GM20431 (cell line): ENCODE measurements around the gene ABCA3.

ENCODE experiments used
- in situ Hi-C: fragments of 300-500 bp; cut with MseI, MboI; formaldehyde crosslinking; loops from one replicate; pipeline ENCODE4 v1.15.0; 2020; ENCODE audit warnings: low sequenced_read_pairs; ENCODE audit not compliant: unreplicated experiment

The ABCA3 gene

DNA sequence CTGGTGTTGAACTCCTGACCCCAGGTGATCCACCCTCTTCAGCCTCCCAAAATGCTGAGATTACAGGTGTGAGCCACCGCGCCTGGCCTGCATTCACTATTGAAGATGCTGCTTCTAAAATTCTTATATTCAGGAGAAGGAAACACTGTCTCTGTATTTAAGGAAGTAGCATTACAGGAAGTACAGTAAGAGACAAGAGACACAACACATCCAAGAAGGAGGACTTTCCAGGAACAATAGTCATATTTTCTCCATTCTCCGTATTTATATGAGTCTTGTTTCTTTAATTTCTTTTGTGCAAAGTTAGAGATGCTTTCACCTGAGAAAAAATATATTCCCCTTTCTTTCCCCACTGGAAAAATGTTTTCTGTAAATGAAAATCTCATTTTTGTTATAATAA lies 18.3 kb upstream of the ABCA3 start:
- in situ Hi-C loops = no loop called here

DNA sequence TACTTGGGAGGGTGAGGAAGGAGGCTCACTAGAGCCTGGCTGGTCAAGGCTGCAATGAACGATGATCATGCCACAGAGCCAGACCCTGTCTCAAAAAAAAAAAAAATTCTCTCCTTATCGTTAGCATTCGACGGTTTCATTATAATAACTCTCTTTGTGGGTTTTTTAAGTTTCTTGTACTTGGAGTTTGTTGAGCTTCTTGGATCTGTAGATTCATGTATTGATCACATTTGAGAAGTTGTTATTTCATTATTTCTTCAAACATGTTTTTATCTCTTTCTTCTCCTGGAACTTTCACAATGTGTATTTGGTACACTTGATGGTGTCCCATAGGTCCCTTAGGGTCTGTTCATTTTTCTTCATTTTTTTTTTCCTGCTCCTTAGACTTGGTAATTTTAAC lies 16.8 kb upstream of the ABCA3 start:
- in situ Hi-C loops = no loop called here

DNA sequence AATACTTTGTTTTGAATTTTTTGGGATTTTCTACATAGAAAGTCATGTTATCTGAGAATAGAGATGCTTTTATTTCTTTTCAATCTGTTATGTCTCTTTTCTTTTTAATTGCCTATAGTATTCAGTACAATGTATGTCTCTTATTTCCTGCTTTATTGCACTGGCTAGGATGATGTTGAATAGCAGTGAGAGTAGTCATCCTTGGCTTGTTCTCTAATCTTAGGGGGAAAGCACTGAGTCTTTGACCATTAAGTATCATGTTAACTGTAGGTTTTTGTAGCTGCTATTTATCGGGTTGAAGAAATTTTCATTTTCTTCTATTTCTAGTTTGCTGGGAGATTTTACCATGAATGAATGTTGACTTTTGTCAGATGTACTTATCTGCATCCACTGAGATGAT lies 10.0 kb upstream of the ABCA3 start:
- in situ Hi-C loops = no loop called here

DNA sequence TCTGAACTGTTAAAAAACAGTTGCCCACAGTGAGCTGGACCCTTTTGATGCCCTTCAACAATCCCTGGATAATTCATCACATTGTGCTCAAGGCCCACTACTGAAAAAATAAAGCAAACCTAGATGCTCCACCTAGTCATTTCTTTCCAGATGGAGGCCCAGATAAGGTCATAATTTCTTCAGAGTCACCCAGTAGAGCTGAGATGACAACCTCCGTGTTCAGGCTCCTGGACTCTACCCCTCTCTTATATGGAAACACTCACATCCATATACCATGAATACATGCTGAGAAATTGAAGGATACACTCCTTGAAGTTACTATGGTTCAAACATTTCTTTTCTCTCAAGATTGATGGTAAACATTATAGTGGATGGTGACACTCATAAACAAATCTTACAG lies 2.7 kb upstream of the ABCA3 start:
- in situ Hi-C loops = loop anchor here (25.0 kb wide), 1 partner anchor 144 kb away; the partner anchor contains the start of gene TBC1D24

DNA sequence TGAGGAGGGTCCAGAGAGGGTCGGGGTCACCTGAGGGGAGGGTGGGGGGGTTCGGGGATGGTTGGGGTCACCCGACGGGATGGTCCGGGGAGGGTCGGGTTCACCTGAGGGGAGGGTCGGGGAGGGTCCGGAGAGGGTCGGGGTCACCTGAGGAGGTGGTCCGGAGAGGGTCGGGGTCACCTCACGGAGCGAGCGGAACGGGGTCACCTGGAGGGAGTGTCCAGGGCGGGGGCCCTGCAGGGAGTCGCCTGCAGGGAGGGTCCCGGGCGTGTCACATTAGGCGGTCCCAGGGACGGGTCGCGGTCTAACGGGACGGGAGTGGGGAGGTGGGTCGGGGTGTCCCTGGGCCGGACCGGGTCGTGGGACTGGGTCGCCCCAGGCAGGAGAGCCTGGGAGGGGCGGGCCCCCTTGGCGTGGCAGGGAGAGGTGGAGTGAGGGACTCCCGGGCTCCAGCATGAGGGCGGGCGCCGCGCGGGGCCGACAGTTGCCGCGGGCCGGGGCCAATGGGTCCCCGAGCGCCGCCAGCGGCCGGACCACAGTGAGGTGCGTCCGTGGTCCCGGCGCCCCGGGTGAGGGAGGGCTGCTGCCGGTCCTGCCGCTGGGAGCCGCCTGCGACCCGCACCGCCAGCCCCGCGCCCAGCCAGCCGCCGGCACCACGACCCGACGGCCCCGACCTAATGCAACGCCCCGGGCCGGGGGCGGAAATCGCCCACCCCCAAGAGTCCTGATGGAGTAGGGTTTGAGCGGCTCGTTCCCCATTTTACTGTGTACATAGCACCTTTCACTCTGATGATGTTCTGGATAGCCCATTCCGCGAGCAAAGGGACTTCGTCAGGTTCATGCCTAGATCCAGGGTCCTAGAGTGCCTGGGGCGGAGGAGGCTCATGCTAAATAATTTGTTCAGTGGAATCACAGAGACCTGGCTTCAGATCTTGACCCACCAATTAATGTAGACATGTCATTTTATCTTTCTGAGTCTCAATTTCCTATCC lies 1.2 kb upstream of the ABCA3 start:
- in situ Hi-C loops = loop anchor here (25.0 kb wide), 1 partner anchor 146 kb away; the partner anchor contains the start of gene TBC1D24

DNA sequence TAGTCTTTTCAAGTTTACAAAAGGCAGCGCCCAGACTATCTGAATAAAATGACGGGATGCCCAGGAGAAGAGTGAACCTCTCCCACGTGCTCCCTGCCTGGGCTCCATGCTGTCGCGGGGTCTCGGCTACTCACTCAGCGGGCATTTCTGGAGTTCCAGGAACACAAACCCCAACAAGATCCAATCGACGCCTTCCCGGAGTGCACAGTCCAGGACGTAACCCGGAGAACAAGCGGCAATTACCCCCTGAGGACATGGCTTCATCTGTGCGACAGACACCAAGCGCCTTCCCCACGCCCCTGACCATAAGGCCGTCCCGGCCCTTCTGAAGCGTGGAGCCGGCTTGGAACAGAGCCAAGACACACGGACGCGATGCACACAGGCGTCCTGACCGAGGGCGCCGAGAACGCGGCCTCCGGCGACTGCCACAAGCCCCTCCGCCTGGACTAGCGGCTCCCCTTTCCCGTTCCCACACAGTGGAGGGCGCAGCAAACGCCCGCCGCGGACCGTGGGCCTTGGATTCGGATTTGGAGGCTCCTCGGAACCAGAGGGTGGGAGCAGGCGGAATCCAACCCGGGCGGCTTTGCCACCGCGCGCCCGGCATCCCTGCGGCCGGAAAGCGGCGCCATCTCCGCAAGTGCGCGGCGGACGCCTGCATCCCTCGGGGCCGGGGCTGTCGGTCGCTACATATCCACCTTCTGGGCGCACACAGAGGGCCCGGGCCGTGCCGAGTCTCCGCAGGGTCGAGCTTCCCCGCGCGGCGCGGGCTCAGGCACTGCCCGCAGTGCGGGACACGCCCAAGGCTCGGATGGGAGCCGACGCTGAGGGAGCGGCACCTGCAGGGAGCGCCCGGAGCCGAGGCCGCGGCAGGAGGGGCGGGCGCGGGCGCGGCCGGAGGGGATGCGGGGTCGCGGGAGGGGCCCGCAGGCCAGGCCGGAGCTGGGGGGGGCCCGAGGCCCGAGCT lies 725 bp downstream of the ABCA3 start:
- in situ Hi-C loops = loop anchor here (25.0 kb wide), 1 partner anchor 147 kb away; the partner anchor contains the start of gene TBC1D24

DNA sequence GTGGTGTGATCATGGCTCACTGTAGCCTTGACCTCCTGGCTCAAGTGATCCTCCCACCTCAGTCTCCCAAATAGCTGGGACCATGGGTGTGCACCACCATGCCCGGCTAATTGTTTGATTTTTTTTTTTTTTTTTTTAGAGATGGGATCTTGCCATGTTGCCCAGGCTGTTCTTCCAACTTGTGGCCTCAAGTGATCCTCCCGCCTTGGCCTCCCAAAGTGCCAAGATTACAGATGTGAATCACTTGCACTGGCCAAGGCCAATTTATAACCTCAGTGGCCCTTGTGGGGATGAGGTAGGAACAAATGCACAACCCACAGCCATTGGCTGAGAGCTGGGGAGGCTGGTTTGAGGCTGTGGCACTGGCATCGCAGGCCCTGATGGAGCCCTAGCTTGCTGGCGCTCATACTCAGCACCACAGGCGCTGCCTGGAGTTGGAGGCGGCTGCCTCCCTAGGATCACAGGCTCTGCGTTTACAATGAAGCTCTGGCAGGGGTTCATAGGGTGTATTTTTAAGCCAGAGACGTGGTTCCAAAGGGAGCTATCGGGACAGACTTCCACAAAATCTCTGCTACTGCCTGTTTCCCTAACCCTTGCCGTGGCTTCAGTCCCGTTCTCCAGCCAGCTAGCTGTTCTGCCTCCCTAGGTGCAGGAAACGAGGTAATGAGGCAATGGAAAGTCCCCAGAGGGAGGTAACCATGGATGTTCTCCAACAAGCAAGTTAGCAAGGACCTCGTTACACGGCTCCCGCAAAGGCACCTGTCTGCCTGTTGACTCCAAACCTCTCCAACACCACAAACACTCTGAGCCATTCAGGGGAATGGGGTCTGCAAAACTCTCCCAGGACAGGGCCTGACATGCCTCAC lies 2.9 kb downstream of the ABCA3 start:
- in situ Hi-C loops = loop anchor here (25.0 kb wide), 1 partner anchor 150 kb away; the partner anchor contains the start of gene TBC1D24

DNA sequence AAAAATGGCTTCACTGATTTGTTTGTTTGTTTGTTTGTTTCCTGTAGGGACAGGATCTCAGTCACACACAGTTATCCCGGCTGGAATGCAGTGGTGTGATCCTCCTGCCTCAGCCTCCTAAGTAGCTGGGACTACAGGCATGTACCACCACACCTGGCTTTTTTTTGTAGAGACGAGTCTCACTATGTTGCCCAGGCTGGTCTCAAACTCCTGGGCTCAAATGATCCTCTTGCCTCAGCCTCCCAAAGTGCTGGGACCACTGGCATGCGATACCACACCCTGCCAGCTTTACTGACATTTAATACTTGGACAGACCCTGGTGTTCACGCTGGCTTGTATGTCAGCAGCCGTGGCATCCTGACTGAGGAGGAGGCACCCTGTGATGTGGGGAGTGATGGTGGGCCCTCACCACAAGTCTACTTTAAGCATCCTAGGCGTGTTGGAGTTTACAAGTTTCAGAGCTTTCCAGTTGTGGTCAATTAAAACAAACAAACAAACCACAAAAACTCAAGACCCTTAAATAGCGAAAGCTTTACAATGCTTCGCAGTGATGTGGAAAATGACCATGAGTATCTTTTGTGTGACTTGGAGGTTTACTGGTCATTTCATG lies 5.1 kb downstream of the ABCA3 start:
- in situ Hi-C loops = loop anchor here (25.0 kb wide), 1 partner anchor 152 kb away; the partner anchor contains the start of gene TBC1D24

DNA sequence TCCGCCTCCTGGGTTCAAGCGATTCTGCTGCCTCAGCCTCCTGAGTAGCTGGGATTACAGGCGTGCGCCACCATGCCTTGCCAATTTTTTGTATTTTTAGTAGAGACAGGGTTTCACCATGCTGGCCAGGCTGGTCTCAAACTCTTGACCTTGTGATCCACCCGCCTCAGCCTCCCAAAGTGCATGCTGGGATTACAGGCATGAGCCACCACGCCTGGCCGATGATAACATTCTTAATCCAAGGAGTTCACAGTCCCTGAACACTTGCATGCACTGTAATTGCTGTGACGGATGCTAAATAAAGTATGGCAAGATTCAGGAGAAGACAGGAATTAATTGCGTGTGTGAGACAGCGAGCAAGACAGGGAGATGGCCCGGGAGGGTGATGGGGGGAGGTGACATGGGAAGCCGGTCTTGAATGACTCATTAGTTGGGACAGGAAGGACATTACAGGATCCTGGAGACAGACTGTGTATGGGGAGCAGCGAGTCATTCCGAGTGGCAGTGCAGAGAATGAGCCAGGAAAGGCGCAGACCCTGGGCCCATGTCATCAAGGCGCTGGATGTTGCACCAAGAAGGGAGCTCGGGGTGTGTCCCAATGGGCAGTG lies 6.7 kb downstream of the ABCA3 start:
- in situ Hi-C loops = loop anchor here (25.0 kb wide), 1 partner anchor 153 kb away; the partner anchor contains the start of gene TBC1D24

DNA sequence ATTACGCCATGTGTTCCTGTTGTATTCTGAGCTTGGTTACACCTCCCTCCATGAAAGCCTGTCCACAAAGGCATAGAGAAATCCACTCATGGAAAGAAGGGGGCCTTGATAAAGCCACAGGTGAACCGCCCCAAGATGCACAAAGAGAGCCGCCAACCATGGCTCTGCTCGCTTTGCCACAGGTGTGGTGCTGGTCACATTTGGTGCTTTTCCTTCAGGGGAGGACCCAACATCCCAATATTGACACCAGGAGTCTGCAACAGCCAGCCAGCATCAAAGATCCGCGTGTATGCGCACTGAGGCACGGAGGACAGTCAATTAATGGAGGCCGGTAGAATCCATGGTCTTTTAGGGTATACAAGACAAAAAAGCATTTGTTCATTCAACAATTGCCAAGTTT lies 7.3 kb downstream of the ABCA3 start:
- in situ Hi-C loops = loop anchor here (25.0 kb wide), 1 partner anchor 154 kb away; the partner anchor contains the start of gene TBC1D24

DNA sequence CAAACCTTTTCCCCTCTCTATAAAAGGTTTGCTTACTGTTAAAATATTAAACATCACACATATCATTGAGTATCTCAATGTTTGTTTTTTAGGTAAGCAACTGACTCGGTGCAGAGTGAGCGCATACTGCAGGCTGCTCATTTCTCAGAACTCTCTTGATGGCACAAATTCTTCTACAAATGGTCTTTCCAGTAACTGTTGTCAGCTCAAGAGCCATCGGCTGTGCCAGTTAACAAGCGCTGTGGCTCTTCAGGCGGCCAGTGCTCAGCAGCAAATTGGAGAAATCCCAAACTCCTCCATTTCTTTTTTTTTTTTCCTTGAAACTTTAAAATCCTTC lies 8.6 kb downstream of the ABCA3 start:
- in situ Hi-C loops = loop anchor here (25.0 kb wide), 1 partner anchor 155 kb away; the partner anchor contains the start of gene TBC1D24

DNA sequence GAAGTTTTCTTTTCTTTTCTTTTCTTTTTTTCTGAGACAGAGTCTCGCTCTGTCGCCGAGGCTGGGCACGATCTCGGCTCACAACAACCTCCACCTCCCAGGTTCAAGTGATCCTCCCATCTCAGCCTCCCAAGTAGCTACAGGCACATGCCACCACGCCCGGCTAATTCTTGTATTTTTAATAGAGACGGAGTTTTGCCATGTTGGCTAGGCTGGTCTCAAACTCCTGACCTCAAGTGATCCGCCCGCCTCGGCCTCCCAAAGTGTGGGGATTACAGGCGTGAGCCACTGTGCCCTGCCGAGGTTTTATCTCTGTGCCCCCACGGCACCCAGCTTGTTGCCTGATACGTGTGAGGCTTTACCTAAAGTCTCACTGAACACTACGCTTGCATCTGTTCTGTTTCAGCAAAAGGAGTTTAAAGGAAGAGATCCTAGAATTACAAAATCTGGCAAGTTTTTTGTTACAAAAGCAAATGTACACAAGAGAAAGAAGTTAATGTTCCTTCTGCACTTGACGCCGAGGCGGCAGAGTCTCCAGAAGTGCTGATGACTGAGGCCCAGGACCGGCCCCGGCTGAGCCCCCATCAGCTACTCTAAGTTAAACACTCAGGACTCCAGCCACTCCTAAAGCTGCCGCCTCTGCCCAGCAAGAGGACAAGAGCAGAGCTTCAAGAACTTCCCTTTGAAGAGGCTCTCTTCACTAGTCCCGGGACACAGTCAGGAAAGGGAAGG lies 9.2 kb downstream of the ABCA3 start:
- in situ Hi-C loops = loop anchor here (25.0 kb wide), 1 partner anchor 156 kb away; the partner anchor contains the start of gene TBC1D24

DNA sequence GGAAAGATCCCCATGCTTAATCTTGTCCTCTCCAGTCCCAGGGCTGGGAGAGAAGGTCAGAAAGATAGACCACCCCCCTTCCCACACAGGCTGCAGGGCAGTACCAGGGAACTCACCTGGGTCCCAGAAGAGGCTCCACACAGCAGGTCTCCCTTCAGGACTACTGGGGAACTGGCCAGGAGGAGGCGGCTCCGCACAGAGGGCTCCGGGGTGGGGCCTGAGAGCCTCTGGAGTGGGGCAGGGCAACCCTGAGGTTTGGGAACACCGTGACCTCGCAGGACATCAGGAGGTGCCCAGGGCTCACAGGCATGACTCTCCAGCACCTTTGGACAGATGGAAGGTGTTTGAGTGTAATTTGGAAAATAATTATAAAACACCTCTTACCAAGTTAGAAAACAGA lies 11.0 kb downstream of the ABCA3 start:
- in situ Hi-C loops = loop anchor here (25.0 kb wide), 1 partner anchor 158 kb away; the partner anchor contains the start of gene TBC1D24

DNA sequence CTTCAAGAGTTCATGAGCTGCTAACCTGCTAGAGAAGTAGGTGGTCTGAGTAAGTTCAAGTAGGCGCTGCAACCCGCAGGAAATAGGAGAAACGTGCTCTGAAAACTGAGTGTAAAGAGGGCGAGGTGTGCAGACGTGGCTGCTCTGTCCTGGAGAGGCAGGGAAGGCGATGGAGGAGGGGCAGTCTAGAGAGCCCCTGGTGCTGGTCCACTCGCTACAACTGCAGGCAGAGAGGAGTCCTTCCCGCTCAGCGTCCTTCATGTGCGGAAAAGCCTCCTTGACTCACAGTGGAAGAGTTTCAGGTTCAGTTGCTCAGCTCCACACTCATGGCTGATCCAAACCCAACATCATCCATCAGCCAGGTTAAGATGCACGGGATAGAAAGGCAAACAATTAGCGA lies 12.1 kb downstream of the ABCA3 start:
- in situ Hi-C loops = loop anchor here (25.0 kb wide), 1 partner anchor 159 kb away; the partner anchor contains the start of gene TBC1D24

DNA sequence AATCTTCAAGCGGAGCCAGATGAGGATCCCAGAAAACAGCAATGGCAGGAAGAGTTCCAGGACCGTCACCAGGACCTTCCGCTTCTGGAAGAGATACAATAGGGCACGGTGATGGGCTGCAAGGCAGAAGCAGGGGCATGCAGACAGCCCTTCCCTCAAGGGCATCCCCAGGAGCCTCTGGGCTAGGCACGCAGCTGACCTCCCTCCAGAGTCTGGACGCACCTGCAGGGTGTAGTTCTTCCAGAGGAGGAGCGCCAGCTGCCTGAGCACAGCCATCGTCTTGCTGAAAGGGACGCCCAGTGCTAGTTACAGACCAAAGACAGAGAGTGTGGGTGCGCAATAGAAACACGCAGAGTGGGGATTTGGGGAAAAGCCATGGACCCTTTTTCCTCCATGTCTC lies 14.3 kb downstream of the ABCA3 start:
- in situ Hi-C loops = loop anchor here (25.0 kb wide), 1 partner anchor 161 kb away; the partner anchor contains the start of gene TBC1D24

DNA sequence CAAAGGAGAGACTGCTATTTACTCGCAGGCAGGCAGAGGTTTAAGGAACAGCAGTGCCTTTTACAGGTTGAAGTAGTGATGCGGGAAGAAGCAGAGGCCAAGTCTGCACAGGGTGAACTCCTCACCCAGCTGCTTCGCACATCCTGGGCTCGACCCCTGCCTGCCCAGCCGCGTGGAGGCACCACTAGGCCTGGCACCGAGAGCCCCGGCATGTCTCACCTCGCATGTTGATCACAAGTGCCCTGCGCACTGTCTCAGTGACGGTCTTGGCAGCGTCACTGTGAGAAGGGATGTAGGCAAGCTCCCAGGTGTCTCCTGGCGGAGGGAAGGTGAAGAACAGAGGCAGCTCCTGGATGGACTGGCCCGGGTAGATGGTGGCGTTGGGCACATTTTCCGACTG lies 14.7 kb downstream of the ABCA3 start:
- in situ Hi-C loops = loop anchor here (25.0 kb wide), 1 partner anchor 162 kb away; the partner anchor contains the start of gene TBC1D24

DNA sequence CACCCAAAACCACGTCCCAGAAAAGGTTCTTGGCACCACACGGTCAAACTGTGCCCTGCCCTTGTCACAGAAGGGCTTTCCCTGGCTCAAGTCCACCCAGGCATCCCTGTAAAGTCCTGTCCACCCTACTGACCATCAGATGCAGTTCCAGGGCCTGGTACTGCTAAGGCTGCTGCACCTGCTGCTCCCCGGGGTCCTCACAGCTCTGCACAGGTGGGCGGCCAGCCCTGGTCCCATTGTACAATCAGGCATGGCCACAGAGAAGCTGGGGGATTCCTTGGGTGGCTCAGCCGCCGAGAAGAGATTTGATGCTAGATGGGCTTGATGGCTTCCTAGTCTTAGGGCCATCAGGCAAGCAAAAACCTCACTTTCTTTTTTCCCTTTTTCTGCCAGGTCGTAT lies 15.3 kb downstream of the ABCA3 start:
- in situ Hi-C loops = loop anchor here (25.0 kb wide), 1 partner anchor 162 kb away; the partner anchor contains the start of gene TBC1D24
